Fibroblast of skin of right biceps (primary cell): ENCODE data around the gene PGF.
A peak's percentile ranks its signal among the peaks of the same experiment; 100 is the strongest.

Experiments
- DNase-seq: peaks from one replicate; pipeline ENCODE4 v3.0.0-alpha.2; 2013

Gene PGF

DNA sequence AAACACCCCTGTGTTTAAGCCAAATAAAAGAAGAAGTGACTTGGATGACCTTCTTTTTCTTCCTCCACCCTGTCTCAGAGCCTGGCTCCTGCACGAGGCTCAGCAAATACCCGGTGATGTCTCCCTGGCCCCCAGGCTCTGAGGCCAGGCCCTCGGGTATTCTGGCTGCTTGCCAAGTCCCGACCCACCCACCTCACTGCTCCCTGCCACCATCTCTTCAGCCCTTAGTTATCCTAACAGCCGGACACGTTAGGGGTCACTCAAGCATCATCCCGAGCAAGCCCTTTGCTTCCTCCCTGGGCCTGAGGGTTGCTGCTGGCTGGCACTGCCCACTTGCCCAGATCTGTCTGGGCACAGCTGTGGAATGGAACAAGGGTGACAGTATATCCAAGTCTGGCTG, 39.6 kb downstream of the PGF start:
- DNase-seq = no peak

DNA sequence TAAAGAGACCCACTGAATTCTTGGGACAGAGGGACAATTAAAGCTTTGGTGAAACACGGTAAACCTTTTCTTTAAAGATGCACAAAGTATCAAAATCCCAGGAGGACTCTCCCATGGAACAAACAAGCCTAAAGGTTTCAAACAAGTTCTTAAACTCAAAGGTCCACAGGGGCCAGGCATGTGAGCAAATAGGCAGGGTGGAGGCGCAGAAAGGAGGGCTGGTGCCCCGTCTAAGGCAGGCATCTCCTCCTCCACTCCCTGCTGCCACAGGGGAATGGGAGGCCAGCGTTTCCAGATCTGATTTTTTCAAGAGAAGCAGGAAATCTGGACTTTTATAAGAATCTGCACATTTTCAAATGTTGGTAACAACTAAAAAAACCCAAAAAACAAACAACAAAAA, 40.0 kb downstream of the PGF start:
- DNase-seq = no peak

DNA sequence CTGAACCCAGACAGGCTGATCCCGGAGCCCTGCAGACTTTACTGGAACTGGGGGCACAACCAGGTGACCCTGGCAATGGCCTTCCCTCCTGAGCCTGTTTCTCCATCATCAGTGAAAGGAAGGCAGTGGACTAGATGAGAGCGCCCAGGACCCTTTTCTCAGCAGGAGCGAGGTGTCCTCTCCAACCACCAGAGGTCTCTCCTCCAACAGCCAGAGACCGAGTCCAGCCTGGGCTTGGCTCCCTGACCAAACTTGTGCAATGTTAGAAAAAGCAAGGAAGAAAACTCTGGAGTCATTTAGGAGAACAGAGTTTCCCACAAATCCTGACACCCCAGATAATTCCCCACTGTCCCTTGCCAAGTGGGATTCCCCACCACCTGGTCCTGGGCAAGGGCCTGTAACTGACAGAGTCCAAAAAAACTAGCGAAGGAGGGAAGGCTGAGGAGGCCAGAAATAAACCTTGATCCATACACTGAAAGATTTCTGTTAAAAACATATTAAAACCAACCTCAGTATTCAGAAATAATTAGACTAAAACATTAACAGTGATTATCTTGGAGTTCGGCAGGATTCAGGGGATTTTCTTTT, 41.3 kb downstream of the PGF start:
- peak; percentile 68 for DNase-seq

DNA sequence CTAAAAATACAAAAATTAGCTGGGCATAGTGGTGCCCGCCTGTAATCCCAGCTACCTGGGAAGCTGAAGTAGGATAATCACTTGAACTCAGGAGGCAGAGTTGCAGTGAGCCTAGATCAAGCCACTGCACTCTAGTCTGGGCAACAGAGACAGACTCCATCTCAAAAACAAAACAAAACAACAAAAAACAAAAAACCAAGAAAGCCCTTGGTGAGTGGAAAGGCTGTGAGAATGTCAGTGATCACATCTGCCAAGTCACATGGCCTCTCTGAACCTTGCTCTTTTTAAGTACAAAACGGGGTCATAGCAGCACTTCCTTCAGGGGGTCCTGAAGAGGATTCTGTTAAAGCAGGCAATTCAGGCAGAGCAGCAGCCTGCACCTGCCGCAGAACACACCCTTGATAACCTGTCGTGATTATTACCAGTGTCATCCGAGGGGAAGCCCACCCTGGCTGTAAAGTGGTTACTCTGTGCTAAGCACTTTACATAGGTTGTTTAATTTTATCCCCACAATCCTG, 41.9 kb downstream of the PGF start:
- no peak for DNase-seq

DNA sequence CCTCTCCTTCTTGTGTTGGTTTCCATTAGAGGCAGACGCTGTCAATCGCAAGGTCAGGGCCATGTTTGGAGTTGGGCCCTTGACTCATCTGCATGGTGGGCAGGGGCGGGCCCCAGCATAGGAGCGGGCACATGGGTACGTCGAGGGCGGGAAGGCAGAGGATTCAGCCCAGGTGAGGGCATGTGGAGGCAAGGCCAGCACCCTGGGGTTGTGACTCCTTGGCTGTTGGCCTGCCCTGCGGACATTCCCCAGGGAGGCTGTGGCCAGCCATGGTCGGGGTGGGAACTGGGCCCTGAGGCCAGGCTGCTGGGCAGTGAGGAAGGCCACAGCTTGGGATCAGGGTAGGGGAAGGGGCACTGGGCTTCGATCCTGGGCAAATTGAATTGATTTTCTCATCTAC, 42.6 kb downstream of the PGF start:
- no peak for DNase-seq

DNA sequence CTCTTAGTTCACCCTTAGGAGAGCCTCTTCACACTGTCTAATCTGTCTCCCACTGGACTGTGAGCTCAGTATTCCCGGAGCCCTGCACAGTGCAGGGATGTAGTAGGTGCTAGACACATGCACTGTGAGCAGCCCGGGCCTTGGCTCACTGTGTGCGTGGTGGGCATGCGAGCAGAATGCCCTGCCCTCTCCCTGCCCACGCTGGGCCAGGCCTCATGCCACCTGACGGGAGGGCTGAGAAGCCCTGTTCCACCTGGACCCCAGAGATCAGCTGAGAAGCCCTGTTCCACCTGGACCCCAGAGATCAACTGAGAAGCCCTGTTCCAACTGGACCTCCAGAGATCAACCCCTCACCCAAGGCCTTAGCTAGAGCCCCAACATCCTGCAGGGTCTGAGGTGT, 43.3 kb downstream of the PGF start:
- DNase-seq = no peak

DNA sequence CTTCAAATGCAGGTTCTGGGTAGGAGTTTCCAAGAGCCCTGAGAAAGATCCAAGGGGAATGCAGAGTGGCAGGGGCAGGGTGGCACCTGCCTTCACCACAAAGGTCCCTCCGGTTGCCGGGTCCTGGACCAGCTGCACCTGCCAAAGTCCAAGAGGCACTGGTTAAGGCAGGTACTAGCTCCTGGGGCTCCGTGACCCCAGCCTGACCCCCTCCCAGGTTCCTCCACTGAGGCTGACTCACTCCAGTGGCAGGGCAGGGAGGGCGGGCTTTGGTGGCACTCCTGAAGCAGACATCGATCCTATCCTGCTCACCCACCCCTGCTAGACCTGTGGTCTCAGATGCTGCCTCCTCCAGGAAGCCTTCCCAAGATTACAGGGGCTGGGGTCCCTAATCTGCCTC, 43.7 kb downstream of the PGF start:
- DNase-seq = no peak

DNA sequence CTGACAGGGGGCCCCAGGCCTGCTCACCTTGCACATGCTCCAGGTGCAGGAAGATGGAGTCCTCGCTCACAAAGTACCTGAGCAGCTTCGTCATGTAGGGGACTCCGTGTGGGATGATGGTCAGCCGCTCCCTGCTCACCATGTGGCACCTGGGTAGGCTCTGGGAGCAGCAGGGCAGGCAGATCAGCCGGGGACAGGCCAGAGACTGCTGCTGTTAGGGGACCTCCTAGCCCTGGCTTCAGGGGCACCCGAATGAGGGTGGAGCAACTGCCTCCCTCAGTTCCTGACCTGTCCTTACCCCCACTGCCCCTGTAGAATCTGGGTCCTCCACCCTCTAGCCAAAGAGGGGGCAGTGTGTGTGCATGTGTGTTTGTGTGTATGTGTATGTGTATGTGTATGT, 44.2 kb downstream of the PGF start:
- DNase-seq = no peak

DNA sequence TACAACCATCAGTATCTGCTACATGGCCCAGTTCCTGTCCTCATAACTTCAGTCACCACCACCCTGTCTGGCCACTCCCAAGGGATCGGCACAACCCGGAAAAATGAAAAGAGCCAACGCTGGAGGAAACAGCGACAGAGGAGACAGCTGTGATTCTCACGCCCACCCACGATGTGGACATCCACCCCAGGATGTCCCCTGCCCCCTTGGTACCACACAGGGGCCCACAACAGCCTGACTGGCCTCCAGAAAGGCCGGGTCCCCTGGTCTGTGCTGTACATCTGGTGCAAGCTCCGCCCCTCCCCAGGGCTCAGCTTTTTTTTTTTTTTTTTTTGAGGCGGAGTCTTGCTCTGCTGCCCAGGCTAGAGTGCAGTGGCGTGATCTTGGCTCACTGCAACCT, 44.8 kb downstream of the PGF start:
- DNase-seq = no peak

DNA sequence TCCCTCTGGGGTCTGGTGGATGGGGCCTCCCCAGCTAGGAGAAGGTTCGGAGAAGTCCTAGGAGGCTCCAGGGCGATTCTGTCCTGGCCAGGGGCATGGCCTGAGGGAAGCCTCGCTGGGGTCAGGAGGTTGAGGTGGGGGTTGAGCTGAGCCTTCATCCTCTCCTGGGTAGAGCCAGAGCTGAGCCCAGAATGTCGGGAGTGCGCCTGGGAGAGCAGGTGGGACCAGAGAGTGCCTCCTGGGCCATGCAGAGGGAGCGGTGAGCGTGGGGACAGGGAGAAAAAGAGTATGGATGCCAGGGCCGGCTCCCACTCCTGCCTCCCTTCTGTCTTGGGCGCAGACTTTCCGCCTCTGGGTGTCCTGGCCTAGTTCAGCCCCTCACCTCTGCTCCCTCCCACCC, 45.5 kb downstream of the PGF start:
- no peak for DNase-seq

DNA sequence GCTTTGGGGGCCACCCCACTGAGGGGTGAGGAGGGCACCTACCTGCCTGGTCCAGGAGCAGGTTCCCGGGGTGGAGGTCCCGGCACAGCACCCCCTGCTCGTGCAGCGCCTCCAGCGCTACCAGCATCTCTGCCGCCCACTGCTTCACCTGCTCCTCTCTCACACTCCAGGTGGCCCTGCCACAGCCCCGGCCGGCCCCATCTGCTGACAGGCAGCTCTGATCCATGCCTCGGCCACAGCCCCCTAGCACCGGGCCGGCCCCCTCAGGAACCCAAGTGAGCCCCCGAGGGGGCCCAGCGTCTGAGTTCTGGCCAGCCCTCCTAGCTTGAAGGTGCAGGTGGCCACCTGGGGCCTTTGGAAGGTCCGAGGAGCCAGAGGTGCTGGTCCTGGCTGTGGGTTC, 45.9 kb downstream of the PGF start:
- no peak for DNase-seq

DNA sequence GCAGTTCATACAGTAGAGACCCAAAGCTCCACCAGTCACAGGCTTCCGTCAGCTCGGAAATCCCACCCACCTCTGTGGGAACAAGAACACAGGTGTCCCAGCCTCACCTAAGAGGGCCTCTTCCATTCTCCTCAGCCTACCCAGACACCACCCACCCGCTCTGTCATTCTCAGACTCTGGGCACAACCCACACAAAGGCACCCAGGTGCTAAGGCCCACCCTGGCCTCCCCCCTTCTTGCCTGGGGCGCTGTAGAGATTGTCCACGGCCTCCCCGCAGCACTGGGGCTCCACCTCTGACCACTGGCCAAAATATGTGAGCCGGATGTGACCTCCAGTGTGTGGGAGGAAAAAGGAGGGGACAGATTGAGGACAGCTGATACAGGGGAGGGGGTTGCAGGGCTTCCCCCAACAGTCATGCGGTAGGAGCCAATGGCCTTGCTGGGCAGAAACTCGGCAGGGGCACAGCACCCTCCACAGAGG, 46.5 kb downstream of the PGF start:
- DNase-seq = no peak

DNA sequence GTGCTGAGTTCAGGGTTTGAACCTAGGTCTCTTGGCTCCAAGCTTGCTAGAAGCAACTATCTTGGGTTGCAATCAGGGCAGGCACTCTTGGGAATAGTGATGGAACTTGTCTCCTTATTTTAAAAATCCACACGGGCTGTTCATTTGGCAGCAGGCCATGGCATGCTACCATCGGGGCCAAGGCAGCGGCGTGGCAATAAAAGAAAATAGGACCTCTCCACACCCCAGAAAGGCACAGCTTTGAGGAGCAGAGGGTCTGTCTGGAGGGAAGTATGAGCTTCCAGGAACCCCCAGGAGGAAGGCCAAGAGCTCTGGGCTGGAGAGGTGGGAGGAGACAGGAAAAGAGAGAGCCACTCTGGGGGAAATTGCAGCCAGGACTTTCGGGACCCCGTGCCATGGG, 47.7 kb downstream of the PGF start:
- no peak for DNase-seq

DNA sequence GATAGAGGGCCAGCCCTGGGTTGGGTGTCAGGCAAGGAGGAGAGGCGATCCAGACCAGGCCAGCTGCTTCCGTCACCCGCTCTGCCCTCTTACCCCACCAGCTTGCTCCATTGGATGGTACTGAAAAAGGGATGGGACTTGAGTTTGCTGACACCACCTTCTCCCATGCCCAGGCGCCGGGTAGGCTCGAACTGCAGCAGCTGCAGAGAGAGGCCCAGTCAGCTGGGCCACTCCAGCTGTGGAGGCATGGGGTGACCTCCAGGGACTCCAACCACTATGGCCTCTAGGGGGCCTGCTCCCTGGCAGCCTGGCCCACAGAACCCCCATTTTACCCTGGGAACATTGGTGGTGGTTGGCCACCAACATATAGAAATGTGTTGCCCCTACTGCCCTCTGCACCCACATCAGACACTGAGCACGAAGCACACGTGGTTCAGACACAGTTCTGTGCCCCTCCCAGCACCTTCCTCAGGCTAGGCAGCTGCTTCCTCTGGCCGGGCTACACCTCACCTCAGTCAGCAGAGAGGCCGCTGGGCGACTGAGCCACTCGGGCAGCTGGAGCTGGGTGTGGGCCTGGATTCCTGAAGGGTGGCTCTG, 48.4 kb downstream of the PGF start:
- no peak for DNase-seq

DNA sequence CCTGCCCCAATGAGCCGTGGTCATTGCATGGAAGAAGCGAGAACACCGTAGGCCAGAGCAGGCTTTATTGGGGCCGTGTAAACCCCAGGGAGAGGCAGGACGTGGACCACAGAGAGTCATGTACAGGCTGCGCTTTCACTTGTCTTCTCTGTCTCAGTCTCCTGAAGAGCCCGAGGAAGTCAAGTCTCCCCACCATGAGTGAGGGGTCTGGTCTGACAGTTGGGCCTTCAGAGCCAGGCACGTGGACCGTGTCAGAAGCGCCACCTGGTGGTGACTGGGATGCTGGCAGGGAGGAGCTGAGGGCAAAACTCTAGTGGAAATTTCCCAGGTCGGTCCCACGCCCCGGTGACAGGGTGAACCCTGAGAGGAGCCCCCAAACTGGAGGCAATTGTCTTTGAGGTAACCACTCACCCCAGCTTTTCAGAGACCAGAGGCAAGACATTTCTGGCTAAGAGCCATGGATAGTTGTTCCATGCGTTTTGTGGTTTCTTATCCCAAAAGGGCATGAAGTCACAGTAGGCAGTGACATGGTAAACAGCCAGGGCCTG, 49.7 kb downstream of the PGF start:
- DNase-seq = peak; percentile 55

DNA sequence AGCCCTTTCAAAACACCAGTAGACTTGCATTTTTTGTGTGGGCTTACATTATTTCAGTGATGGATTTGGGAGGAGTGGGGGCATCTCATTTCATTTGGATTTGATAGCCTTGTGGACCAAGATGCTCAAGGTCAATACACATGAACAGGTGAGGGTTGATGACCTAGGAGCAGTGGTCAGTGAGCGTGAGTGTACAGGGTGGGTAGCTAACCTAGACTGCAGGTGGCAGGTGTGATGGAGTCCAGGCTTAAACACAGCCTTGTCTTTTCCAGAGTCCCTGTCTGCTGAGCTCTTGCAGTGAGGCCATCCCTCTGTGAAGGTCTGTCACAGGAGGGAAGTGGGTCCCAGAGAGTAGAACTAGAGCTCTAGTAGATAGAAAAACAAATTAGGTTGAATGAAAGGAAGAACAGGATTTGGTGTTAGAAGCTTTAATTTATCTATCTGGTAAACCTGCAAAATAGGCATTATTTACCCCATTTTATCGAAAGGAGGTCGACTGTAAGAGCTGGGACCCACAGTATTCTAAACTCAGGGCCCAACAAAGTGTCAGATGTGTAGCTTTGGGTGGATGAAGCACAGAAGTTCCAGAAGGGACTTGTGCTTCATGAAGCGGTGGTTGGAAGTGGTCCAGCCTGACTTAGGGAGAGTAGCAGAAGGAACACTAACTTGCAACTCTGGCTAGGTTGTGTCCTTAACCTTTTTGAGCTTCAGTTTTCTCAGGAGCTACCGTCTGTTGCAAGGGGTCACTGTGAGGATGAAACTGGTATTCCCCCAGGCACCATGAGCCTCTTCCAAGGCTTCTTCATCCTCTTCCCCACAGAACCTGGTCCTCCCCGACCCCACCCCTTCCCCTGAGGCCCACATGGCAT, 50.5 kb downstream of the PGF start:
- DNase-seq = no peak

DNA sequence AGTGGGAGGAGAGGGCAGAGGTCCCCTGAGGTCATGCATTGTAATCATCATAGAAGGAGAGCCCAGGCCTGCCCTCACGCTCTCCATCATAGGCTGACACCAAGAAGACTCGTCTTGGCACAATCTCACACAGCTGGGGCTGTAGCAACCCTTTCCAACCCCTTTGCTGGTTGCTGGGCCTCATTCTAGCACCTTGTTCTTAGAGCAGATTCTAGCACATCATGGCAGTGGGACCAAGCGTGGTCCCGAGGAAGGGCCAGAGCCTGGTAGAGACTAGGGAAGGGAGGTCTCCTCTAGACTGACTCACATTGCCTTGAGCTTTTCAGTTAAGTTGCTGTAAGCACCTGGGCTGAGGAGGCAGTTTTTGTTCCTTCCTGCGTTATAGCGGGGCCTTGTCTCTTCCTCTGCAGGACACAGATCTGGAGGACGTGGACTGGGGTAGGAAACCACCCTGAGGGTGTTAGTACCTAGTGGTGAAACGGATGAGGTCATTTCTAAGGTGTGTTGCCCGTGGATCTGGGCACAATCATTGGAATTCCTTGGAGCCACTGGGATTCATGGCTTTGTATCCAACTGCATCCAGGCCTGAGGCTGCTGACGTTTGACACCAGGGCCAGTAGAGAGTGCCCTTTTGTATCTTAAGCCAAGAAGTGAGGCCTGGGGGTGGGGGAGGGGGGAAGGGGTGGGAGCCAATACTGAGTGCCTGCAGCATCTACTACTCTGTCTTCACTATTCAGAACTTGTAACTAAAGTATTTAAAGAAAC, 52.3 kb downstream of the PGF start:
- no peak for DNase-seq

DNA sequence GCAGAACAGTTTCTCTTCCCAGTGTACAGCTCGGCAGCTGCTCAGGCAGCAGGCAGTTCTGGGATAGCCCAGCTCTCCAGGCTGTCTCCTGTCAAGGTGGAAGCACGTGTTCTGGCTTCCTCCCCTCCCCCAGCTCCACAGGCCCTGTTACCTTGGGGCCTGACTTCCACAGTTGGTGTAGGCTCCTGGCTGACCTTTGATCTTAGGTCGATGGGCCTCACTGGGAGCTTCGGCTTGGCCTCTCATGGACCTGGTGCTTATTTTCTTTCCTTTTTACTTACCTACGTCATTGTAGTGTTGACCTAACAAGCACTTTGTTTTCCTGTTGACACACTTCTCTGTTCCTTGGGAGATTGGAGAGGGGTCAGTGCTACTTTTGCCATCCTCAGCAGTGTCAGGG, 56.7 kb downstream of the PGF start:
- no peak for DNase-seq

DNA sequence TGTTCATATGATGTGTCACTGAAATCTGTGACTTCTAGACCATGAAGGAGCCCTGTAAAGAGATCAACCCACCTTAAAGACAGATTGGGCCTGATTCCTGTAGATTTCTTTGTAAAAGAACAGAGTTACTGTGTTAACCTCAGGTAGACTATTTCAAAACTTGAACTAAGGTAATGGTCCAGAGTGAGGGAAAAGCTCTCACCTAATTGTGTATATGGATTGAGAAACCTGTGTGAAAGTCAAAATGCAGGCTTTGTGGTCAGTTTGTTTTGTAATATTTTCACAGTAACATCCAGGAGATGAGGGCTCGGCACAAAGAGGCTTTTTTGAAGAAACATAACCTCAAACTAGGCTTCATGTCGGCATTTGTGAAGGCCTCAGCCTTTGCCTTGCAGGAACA, 57.3 kb downstream of the PGF start:
- DNase-seq = no peak

DNA sequence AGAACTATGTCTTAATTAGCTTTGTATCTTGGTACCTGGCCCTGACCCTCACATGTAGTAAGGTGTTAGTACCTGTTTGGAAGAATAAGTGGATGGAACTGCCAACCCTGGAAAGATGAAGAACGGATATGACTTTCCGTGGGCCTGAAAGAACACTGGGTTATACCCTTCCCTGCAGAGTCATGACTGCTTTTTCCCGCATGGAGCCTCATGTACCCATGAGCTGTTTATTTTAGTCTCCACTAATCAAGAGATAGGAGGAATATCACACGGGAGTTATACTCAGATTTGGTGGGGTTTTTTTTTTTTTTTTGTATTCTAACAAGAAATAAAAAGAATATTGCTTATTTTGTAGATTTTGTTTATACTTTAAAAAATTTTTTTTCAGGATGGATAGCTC, 57.8 kb downstream of the PGF start:
- DNase-seq = no peak

DNA sequence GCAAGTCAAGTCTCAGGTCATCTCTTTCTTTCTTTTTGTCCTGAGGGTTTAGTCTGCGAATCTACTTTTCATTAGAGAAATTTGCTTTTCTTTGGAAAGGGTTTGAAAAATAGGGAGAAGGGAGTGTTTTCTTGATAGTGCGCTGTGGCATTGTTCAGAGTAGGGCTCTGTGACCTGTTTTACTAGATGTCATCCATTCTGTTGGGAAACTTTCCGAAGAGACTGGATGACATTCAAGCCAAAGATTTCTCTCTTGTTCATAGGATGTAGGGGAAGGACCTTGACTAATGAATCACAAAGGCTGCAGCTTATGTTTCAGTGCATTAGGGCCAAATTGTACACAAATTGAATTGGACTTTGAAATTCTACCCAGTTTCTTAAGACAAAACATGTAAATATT, 59.0 kb downstream of the PGF start:
- DNase-seq = no peak

DNA sequence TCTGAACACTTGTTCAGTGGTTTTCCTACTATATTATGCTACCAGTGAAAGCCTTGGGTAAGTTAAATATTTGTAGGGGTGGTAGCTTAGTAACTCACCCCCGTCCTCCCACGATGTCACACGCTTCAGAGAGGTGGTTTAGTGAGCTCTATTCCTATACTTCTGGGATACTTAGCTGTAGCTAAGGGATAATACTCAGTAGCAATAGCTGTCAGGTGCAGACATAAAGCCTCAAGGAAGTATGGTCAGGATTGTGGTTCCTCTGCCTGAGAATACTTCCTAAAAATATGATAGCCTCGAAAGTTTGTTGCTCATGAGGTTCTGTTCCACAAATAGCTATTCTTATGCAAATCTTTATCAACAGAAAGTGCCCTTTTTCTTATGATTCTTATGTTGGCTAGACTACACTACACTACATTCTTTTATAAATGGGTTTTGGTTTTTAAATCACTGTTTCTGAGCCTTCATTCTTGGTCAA, 61.7 kb downstream of the PGF start:
- no peak for DNase-seq

DNA sequence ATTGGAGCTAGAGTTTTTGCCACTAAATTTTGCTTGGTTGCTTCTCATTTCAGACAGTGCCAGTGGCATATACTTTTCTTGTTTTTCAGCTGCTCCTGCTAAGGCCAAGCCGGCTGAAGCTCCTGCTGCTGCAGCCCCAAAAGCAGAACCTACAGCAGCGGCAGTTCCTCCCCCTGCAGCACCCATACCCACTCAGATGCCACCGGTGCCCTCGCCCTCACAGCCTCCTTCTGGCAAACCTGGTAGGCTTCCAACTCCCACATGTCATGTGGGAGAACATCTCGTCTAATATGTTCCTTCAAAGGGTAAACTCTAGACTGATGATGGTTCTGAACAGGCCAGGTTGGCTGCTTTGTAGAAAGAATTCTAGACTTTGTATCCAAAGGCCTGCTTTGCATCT, 62.7 kb downstream of the PGF start:
- DNase-seq = no peak
